ENCODE measurements around the gene HSD17B8.

Gene HSD17B8

DNA sequence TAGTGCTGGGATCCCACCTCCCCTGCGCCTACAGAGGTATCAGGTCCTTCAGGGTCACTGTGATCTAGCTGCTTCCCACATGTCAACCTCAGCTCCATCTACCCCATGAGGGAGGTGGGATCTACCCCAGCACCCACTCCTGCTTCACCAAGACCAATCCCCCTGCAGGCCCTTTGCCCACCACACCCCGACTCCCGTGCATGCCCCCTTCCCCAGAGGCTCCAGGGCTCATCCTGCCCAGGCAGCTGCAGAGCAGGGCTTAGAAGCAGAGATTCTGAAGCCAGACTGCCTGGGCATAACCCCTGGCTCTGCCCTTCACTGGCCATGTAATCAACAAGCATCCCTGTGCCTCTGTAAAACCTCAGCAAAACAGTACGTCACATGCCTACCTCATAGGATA is 29.7 kb upstream of the HSD17B8 start:
- no peak for DNase-seq (ENCODE audit: extremely low spot score)
- ChIA-PET POLR2A (interaction anchor here (0.7 kb wide), 1 partner anchor 203 kb away, joined by 3 read pairs; no protein-coding TSS in a partner anchor), CTCF (interaction anchor here (0.7 to 3.2 kb wide), 9 partner anchors 13 to 161 kb away, joined by 3 to 12 read pairs (median 3); no protein-coding TSS in a partner anchor)
- no peak for TF ChIP-seq CTCF (IDR thresholded peaks at IDR 0.05; ENCODE audit: control extremely low read depth, extremely low read depth, low read depth, missing control alignments)

DNA sequence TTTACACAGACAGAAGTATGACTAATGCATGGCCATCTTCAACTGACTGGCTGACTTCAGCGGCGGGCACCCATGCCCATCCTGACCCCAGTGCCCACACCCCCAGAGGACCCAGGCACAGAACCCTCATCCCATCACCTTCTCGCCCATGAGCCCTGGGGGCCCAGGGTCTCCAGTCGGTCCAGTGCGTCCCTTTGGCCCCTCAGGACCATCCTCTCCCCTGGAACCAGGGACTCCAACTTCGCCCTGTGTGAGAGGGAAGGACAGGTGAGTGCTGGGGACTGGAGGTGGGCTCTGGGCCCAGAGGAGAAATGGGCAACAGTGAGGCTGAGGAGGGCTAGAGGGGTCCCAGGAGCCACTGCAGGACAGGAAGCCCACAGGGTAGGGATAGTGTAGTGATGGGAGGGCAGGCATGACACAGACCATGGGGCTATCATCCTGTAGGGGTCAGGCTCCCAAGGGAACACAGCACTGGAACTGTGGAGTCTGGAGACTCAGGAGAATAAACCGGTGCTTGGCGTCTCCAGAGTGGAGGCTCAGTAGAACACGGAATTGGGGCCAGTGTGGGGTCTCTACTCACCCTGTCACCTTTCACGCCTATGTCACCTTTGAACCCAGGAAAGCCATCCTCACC is 28.9 kb upstream of the HSD17B8 start:
- no peak for TF ChIP-seq CTCF (IDR thresholded peaks at IDR 0.05; ENCODE audit: control extremely low read depth, extremely low read depth, low read depth, missing control alignments)
- no peak for DNase-seq (ENCODE audit: extremely low spot score)
- ChIA-PET POLR2A (no interaction called here), CTCF (interaction anchor here (0.7 to 2.6 kb wide), 4 partner anchors 22 to 161 kb away, joined by 3 to 9 read pairs (median 3); no protein-coding TSS in a partner anchor)

GRCh38 chr6:33176906-33177305 is 27.5 kb upstream of the HSD17B8 start:
- DNase-seq (ENCODE audit: extremely low spot score), result no peak
- CTCF ChIA-PET, result interaction anchor here (1.4 kb wide), 1 partner anchor 50 kb away, joined by 4 read pairs; no protein-coding TSS in a partner anchor
- POLR2A ChIA-PET, result no interaction called here
- no peak for TF ChIP-seq CTCF (IDR thresholded peaks at IDR 0.05; ENCODE audit: control extremely low read depth, extremely low read depth, low read depth, missing control alignments)

- no peak for TF ChIP-seq CTCF (IDR thresholded peaks at IDR 0.05; ENCODE audit: control extremely low read depth, extremely low read depth, low read depth, missing control alignments)
- ChIA-PET POLR2A (no interaction called here), CTCF (interaction anchor here (1.4 kb wide), 1 partner anchor 51 kb away, joined by 4 read pairs; no protein-coding TSS in a partner anchor)
- DNase-seq (ENCODE audit: extremely low spot score), result no peak
Measured at GRCh38 chr6:33177552-33178446, 26.7 kb upstream of the HSD17B8 start.

- CTCF ChIA-PET, result no interaction called here
- no peak for TF ChIP-seq CTCF (IDR thresholded peaks at IDR 0.05; ENCODE audit: control extremely low read depth, extremely low read depth, low read depth, missing control alignments)
Measured at GRCh38 chr6:33178755-33179475, 25.5 kb upstream of the HSD17B8 start.

GRCh38 chr6:33181141-33181540 is 23.3 kb upstream of the HSD17B8 start:
- POLR2A ChIA-PET, result no interaction called here
- CTCF ChIA-PET, result interaction anchor here (1.0 to 1.3 kb wide), 2 partner anchors 20 to 180 kb away, joined by 3 to 4 read pairs; no protein-coding TSS in a partner anchor
- DNase-seq (ENCODE audit: extremely low spot score), result no peak
- TF ChIP-seq CTCF (IDR thresholded peaks at IDR 0.05; ENCODE audit: control extremely low read depth, extremely low read depth, low read depth, missing control alignments), result no peak

More at GRCh38 chr6:33178755-33179475, 25.5 kb upstream of the HSD17B8 start:
- DNase-seq (ENCODE audit: extremely low spot score), result no peak
- POLR2A ChIA-PET, result no interaction called here
